HG03108 (cell line): ENCODE data around the gene GPR18.
"Not testable (repeated sequence)": the region's sequence is repeated elsewhere in the genome, so short reads cannot be mapped to it uniquely, and the experiment has no call there.

Experiments
- ATAC-seq: cut with Tn5 transposase; IDR thresholded peaks from one replicate; pipeline ENCODE4 v1.9.1; 2021; ENCODE audit warnings: moderate library complexity; ENCODE audit not compliant: unreplicated experiment

Gene GPR18

GRCh38 chr13:99211421-99212035, 46.7 kb downstream of the GPR18 start:
- no peak for ATAC-seq

- ATAC-seq: not testable (repeated sequence)
Measured at GRCh38 chr13:99210627-99211026, 47.6 kb downstream of the GPR18 start.

- ATAC-seq: no peak
Measured at GRCh38 chr13:99208845-99209527, 49.2 kb downstream of the GPR18 start.

- ATAC-seq: no peak
Measured at GRCh38 chr13:99208185-99208584, 50.0 kb downstream of the GPR18 start.

GRCh38 chr13:99207511-99207910, 50.7 kb downstream of the GPR18 start:
- no peak for ATAC-seq

GRCh38 chr13:99206873-99207272, 51.3 kb downstream of the GPR18 start:
- no peak for ATAC-seq

GRCh38 chr13:99206226-99206625, 52.0 kb downstream of the GPR18 start:
- ATAC-seq: no peak

- no peak for ATAC-seq
Measured at GRCh38 chr13:99205621-99206220, 52.5 kb downstream of the GPR18 start.
